NCI-H2227 (cell line): ENCODE measurements around the gene PCDHGA5.
"Not testable (repeated sequence)": the region's sequence is repeated elsewhere in the genome, so short reads cannot be mapped to it uniquely, and the experiment has no call there.

Experiments
- DNase-seq: peaks from one replicate; lab custom pipeline; 2025; ENCODE audit not compliant: unreplicated experiment; lab: John Stamatoyannopoulos, UW

PCDHGA5 gene

GRCh38 chr5:141363952-141364660, at the start of gene PCDHGA5:
Gene PCDHGA5, plus strand, starts transcription at chr5:141364162. Its CDS starts 169 bp downstream, at chr5:141364331.
- no peak for DNase-seq

GRCh38 chr5:141316963-141317362, 47.0 kb upstream of the PCDHGA5 start:
- DNase-seq, result not testable (repeated sequence)

GRCh38 chr5:141319202-141319601, 44.8 kb upstream of the PCDHGA5 start:
- DNase-seq, result no peak

- DNase-seq, result no peak
Observed at GRCh38 chr5:141319699-141320098, 44.3 kb upstream of the PCDHGA5 start.

- DNase-seq, result peak; percentile 93
Observed at GRCh38 chr5:141320225-141321169, 43.5 kb upstream of the PCDHGA5 start, which contains the start of gene TAF7. Gene TAF7, minus strand, starts transcription at chr5:141320784. Its CDS starts 740 bp downstream, at chr5:141320044.

GRCh38 chr5:141322261-141322660, 41.7 kb upstream of the PCDHGA5 start:
- DNase-seq, result no peak

GRCh38 chr5:141326088-141326854, 37.7 kb upstream of the PCDHGA5 start:
- peak; percentile 62 for DNase-seq

GRCh38 chr5:141328231-141328630, 35.7 kb upstream of the PCDHGA5 start:
- no peak for DNase-seq

- DNase-seq, result peak; percentile 3
Observed at GRCh38 chr5:141330299-141331080, 33.5 kb upstream of the PCDHGA5 start, which contains the start of gene PCDHGA1. Gene PCDHGA1, plus strand, starts transcription at chr5:141330514.

- not testable (repeated sequence) for DNase-seq
Observed at GRCh38 chr5:141332571-141332970, 31.4 kb upstream of the PCDHGA5 start.

GRCh38 chr5:141338538-141339306, 25.2 kb upstream of the PCDHGA5 start, which contains the start of gene PCDHGA2:
Gene PCDHGA2, plus strand, starts transcription at chr5:141338760.
- DNase-seq, result peak; percentile 33

- DNase-seq, result not testable (repeated sequence)
Observed at GRCh38 chr5:141340781-141341354, 23.1 kb upstream of the PCDHGA5 start.

- no peak for DNase-seq
Observed at GRCh38 chr5:141342773-141343172, 21.2 kb upstream of the PCDHGA5 start.

GRCh38 chr5:141343242-141343952, 20.6 kb upstream of the PCDHGA5 start, which contains the start of gene PCDHGA3:
Gene PCDHGA3, plus strand, starts transcription at chr5:141343829. Its CDS starts 205 bp downstream, at chr5:141344034.
- no peak for DNase-seq

GRCh38 chr5:141343953-141344463, 20.0 kb upstream of the PCDHGA5 start:
- DNase-seq, result no peak

GRCh38 chr5:141345327-141345726, 18.6 kb upstream of the PCDHGA5 start:
- no peak for DNase-seq

- not testable (repeated sequence) for DNase-seq
Observed at GRCh38 chr5:141346017-141346416, 17.9 kb upstream of the PCDHGA5 start.
